K562 (cell line): ENCODE results near the gene KLK15. TPM values are rescaled to one million over a fixed set of nuclear protein-coding genes. Genes with fewer than 3 reads are reported as not detected.
A peak's percentile ranks its signal among the peaks of the same experiment; 100 is the strongest.

Source experiments
- ATAC-seq: fragments of 200-7000 bp; cut with Tn5 transposase; 3 replicates; pipeline ENCODE4 v1.9.1; 2020; ENCODE audit warnings: moderate library complexity
- BruUV-seq: library from RNA; stranded (reverse); fragments of 400-500 nt; replicated peaks from 2 replicates; lab custom pipeline; 2021; lab: Mats Ljungman, UMichigan
- CTCF ChIA-PET: fragments of 300-600 bp; formaldehyde crosslinking; extraction: SDS; loops from one replicate; lab custom pipeline; 2021; ENCODE audit warnings: low intra/inter-chr PET ratio; lab: Yijun Ruan, JAX
- POLR2A ChIA-PET: fragments of 300-600, 350-650 bp; sonication (Branson Sonifier 250); formaldehyde crosslinking; extraction: SDS; loops from one replicate; lab custom pipeline; 2021; ENCODE audit warnings: antibody characterized with exemption, inconsistent platforms; lab: Yijun Ruan, JAX
- DNase-seq, 4 experiments: peaks; one replicate each; pipeline versions ENCODE4 v3.0.0 to v3.0.0-alpha.2; 2011 to 2018; ENCODE audit warnings: low spot score in 3 of 4, mixed read lengths in 3 of 4; ENCODE audit errors: extremely low read depth in 1 of 4
- FAIRE-seq: peaks from 2 replicates; lab custom pipeline; 2011; peaks lifted over from hg19 to GRCh38; lab: Jason Lieb, UNC
- H2AFZ ChIP-seq: 2 replicates; pipeline ENCODE4 v1.6.0; 2011; ENCODE audit warnings: low read depth, low read length, control low read depth, inconsistent platforms
- H3K27ac ChIP-seq: fragments of 200-600 bp; 3 replicates; pipeline ENCODE4 v1.8.0; 2011; ENCODE audit warnings: low read depth, mild to moderate bottlenecking, control low read depth, inconsistent platforms, low read length, moderate library complexity, mixed read lengths; ENCODE audit errors: extremely low read depth
- H3K27me3 ChIP-seq, 2 experiments: fragments of 300-600 bp in 1 of 2; 2 replicates in 1 of 2; 3 replicates in 1 of 2; pipeline versions ENCODE4 v1.6.0 to v1.8.0; 2011; ENCODE audit warnings: inconsistent platforms in 2 of 2, low read length in 2 of 2, mild to moderate bottlenecking in 1 of 2, mixed read lengths in 1 of 2, moderate library complexity in 1 of 2; ENCODE audit not compliant: control insufficient read depth in 2 of 2, insufficient read depth in 2 of 2
- H3K36me3 ChIP-seq: fragments of 300-600 bp; 3 replicates; pipeline ENCODE4 v1.8.0; 2011; ENCODE audit warnings: mild to moderate bottlenecking, low read length, inconsistent platforms; ENCODE audit not compliant: control insufficient read depth, insufficient read depth
- H3K4me1 ChIP-seq, 2 experiments: fragments of 200-600 bp in 1 of 2; replicated peaks in 1 of 2; 2 replicates in 1 of 2; 3 replicates in 1 of 2; pipeline versions ENCODE4 v1.5.1 to v1.8.0; 2011; ENCODE audit warnings: inconsistent platforms in 2 of 2, low read length in 2 of 2, mild to moderate bottlenecking in 1 of 2, mixed read lengths in 1 of 2, moderate library complexity in 1 of 2; ENCODE audit not compliant: control insufficient read depth in 2 of 2, insufficient read depth in 2 of 2
- H3K4me2 ChIP-seq: 2 replicates; pipeline ENCODE4 v1.6.1; 2011; ENCODE audit warnings: low read length, control low read depth, inconsistent platforms, mixed read lengths; ENCODE audit not compliant: insufficient read depth
- H3K4me3 ChIP-seq: fragments of 200-600 bp; sonication (generic), shearing (Covaris generic); 2 replicates; pipeline ENCODE4 v1.5.1; 2016; ENCODE audit warnings: control low read depth, inconsistent platforms
- H3K79me2 ChIP-seq: fragments of 200-600 bp; 3 replicates; pipeline ENCODE4 v1.8.0; 2011; ENCODE audit warnings: low read length, inconsistent platforms; ENCODE audit not compliant: control insufficient read depth, insufficient read depth
- H3K9ac ChIP-seq, 2 experiments: 2 replicates each; pipeline versions ENCODE4 v1.6.0 to v1.6.1; 2011; ENCODE audit warnings: low read depth in 2 of 2, low read length in 2 of 2, control low read depth in 1 of 2, inconsistent platforms in 1 of 2, mild to moderate bottlenecking in 1 of 2, mixed read lengths in 1 of 2; ENCODE audit not compliant: insufficient read depth in 1 of 2
- H3K9me1 ChIP-seq: one replicate; pipeline ENCODE4 v1.6.0; 2011; ENCODE audit warnings: inconsistent platforms, mild to moderate bottlenecking, low read length, moderate library complexity; ENCODE audit not compliant: control insufficient read depth, insufficient read depth
- H3K9me3 ChIP-seq: replicated peaks from 2 replicates; pipeline ENCODE4 v1.5.1; 2011; ENCODE audit warnings: low read depth, low read length, inconsistent platforms; ENCODE audit not compliant: control insufficient read depth, insufficient read depth
- H4K20me1 ChIP-seq: replicated peaks from 2 replicates; pipeline ENCODE4 v1.6.1; 2011; ENCODE audit warnings: low read length, inconsistent platforms, mixed read lengths; ENCODE audit not compliant: control insufficient read depth, insufficient read depth
- C11orf30 ChIP-seq: fragments of 450-650 bp; IDR thresholded peaks from 2 replicates; pipeline ENCODE4 v1.6.1; 2016; ENCODE audit warnings: low read depth, mild to moderate bottlenecking
- E2F4 ChIP-seq: sonication (generic); formaldehyde crosslinking; IDR thresholded peaks from 2 replicates; pipeline ENCODE4 v1.8.0; 2022; ENCODE audit warnings: mild to moderate bottlenecking, low read depth, missing genetic modification reagents
- ESRRA ChIP-seq: fragments of 450-650 bp; IDR thresholded peaks from 2 replicates; pipeline ENCODE4 v1.6.1; 2014; ENCODE audit warnings: low read depth, mild to moderate bottlenecking, moderate library complexity, borderline replicate concordance
- HNRNPLL ChIP-seq: fragments of 200-400 bp; formaldehyde crosslinking; IDR thresholded peaks from 2 replicates; pipeline ENCODE4 v1.6.1; 2017; ENCODE audit warnings: low read length, low read depth, mild to moderate bottlenecking; ENCODE audit not compliant: poor library complexity, severe bottlenecking
- ILK ChIP-seq: fragments of 450-650 bp; IDR thresholded peaks from 2 replicates; pipeline ENCODE4 v1.6.1; 2016; ENCODE audit warnings: missing genetic modification characterization, low read depth, mild to moderate bottlenecking, missing compliant biosample characterization, moderate library complexity, borderline replicate concordance
- NR4A1 ChIP-seq, 2 experiments: fragments of 250-450 bp in 1 of 2; fragments of 450-650 bp in 1 of 2; sonication (Bioruptor Pico) in 1 of 2; IDR thresholded peaks; 2 replicates each; pipeline versions ENCODE4 v1.4.0 to v1.6.1; 2016 to 2020; ENCODE audit warnings: mild to moderate bottlenecking in 2 of 2, missing compliant biosample characterization in 1 of 2, missing genetic modification characterization in 1 of 2, moderate library complexity in 1 of 2
- SOX6 ChIP-seq: fragments of 450-650 bp; IDR thresholded peaks from 2 replicates; pipeline ENCODE4 v1.6.1; 2014; ENCODE audit warnings: mild to moderate bottlenecking
- SRSF3 ChIP-seq: fragments of 200-400 bp; formaldehyde crosslinking; IDR thresholded peaks from 2 replicates; pipeline ENCODE4 v1.6.1; 2016; ENCODE audit warnings: mild to moderate bottlenecking, low read length, moderate library complexity; ENCODE audit not compliant: insufficient read depth
- ZBTB11 ChIP-seq, 3 experiments: fragments of 200-800 bp in 1 of 3; fragments of 250-450 bp in 1 of 3; fragments of 450-650 bp in 1 of 3; sonication (Bioruptor Pico) in 1 of 3; sonication (Bioruptor generic) in 1 of 3; formaldehyde crosslinking in 1 of 3; IDR thresholded peaks; 2 replicates each; pipeline versions ENCODE4 v1.6.1 to v1.8.0; 2016 to 2022; ENCODE audit warnings: mild to moderate bottlenecking in 2 of 3, missing genetic modification characterization in 2 of 3, missing compliant biosample characterization in 1 of 3, moderate library complexity in 1 of 3
- ZKSCAN8 ChIP-seq: fragments of 200-800 bp; sonication (Bioruptor generic); IDR thresholded peaks from 2 replicates; pipeline ENCODE4 v1.6.1; 2016; ENCODE audit warnings: missing genetic modification characterization, missing compliant biosample characterization
- ZNF121 ChIP-seq: sonication (generic); formaldehyde crosslinking; conservative IDR thresholded peaks from 2 replicates; pipeline ENCODE4 v1.8.0; 2022; ENCODE audit warnings: missing genetic modification reagents
- ZNF282 ChIP-seq: sonication (generic); formaldehyde crosslinking; IDR thresholded peaks from 2 replicates; pipeline ENCODE4 v1.8.1; 2023; ENCODE audit warnings: missing genetic modification reagents
- WGBS: fragments of 100-300 bp; shearing (Covaris generic); methylation state at CpG from one replicate; pipeline ENCODE4 v1.1.6; 2016; ENCODE audit warnings: low coverage, mixed read lengths; ENCODE audit not compliant: insufficient coverage; ENCODE audit errors: missing lambda C conversion rate; 5-methylcytosine and 5-hydroxymethylcytosine counted together
- in situ Hi-C: fragments of 300-500 bp; cut with MboI; formaldehyde crosslinking; loops from 4 replicates; pipeline ENCODE4 v1.15.0; 2018; ENCODE audit warnings: inconsistent platforms, mixed read lengths
- intact Hi-C: fragments of 100-400 bp; cut with micrococcal nuclease; formaldehyde crosslinking; loops from 2 replicates; pipeline ENCODE4 v1.14.2; 2022
- polyA plus RNA-seq, 8 experiments: library from polyadenylated mRNA; depleted of rRNA in 4 of 8; stranded (reverse) in 5 of 8; unstranded in 3 of 8; fragments of >200 nt; fragmentation: Nextera tagmentation in 2 of 8; fragmentation: Illumina TruSeq in 1 of 8; extraction: Ambion mirVana in 2 of 8; extraction: Trizol in 1 of 8; gene quantifications; 2 replicates each; pipeline versions ENCODE4 v1.2.1 to v1.2.3, GENCODE V29; 2011 to 2014; ENCODE audit warnings: inconsistent platforms in 1 of 8, missing spikeins in 1 of 8
- total RNA-seq, 7 experiments: library from RNA; depleted of rRNA in 6 of 7; stranded (reverse); fragments of >200 nt in 6 of 7; fragmentation: Illumina TruSeq in 2 of 7; extraction: Trizol in 2 of 7; gene quantifications; 2 replicates each; pipeline versions ENCODE4 v1.2.1 to v1.2.3, GENCODE V29; 2011 to 2021; ENCODE audit warnings: low replicate concordance in 1 of 7
- TF ChIP-seq, protein P1 (sequence below): fragments of 250-450 bp; sonication (Bioruptor Pico); IDR thresholded peaks from 2 replicates; pipeline ENCODE4 v1.8.0; 2022; ENCODE audit warnings: moderate library complexity, mild to moderate bottlenecking, inconsistent platforms
- TF ChIP-seq, protein P2 (sequence below): sonication (generic); formaldehyde crosslinking; IDR thresholded peaks from 2 replicates; pipeline ENCODE4 v1.8.0; 2022; ENCODE audit warnings: missing genetic modification reagents, mild to moderate bottlenecking, moderate library complexity, borderline replicate concordance

The KLK15 gene
- total and polyA plus RNA-seq, 9 of the 15 experiments (the other 6 are each of a cell fraction or from before 2014, with no cell fraction given): not detected

- Histone ChIP-seq H3K27me3 (peaks cover 0 to 20% of the 10 kb centered on the region in 2 experiments; a peak in 3 of 5 replicates), H3K9me3 (no peaks in the 10 kb centered on the region), H3K36me3 (no peaks in the 10 kb centered on the region), H3K79me2 (no peaks in the 10 kb centered on the region), H2AFZ (no peak overlapping the region), H3K4me1 (peaks cover 9 to 14% of the 10 kb centered on the region in 2 experiments; a peak in 4 of 5 replicates), H3K4me3 (no peak overlapping the region), H3K9ac (peak overlapping the region in 1 of 2 experiments; percentile 28; a peak in 1 of 4 replicates), H3K27ac (no peak overlapping the region), H3K9me1 (no peaks in the 10 kb centered on the region), H3K4me2 (no peak overlapping the region), H4K20me1 (no peaks in the 10 kb centered on the region; the same call in 1 of the 2 replicates)
- FAIRE-seq (no peak), DNase-seq (no peak), ATAC-seq (no peak)
- intact Hi-C loops: no loop called here
- BruUV-seq: no TSS peak
- CTCF ChIA-PET: no interaction called here
- in situ Hi-C loops: no loop called here
- WGBS: 40% methylated on average over 15 of the region's 17 CpGs
- POLR2A ChIA-PET: interaction anchor here (1.0 to 2.2 kb wide), 2 partner anchors 9 to 26 kb away, joined by 3 to 13 read pairs; no protein-coding TSS in a partner anchor
- TF ChIP-seq SOX6: no peak
- TF ChIP-seq, protein P1, sequence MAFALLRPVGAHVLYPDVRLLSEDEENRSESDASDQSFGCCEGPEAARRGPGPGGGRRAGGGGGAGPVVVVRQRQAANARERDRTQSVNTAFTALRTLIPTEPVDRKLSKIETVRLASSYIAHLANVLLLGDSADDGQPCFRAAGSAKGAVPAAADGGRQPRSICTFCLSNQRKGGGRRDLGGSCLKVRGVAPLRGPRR (CRISPR knock-in tag): no peak
- no peak for TF ChIP-seq ZNF121 (CRISPR knock-in tag)
- TF ChIP-seq NR4A1 (CRISPR knock-in tag; IDR thresholded peaks at IDR 0.05): no peak
- no peak for TF ChIP-seq NR4A1 (tag; IDR thresholded peaks at IDR 0.05)
- TF ChIP-seq HNRNPLL: no peak
- TF ChIP-seq SRSF3: no peak
- TF ChIP-seq ILK (tag): no peak
- TF ChIP-seq C11orf30: no peak
- TF ChIP-seq ZKSCAN8 (CRISPR knock-in tag): no peak
- TF ChIP-seq ZBTB11 (CRISPR knock-in tag; IDR thresholded peaks at IDR 0.05): no peak
- peak; percentile 62; the same call in 1 of the 2 replicates for TF ChIP-seq ESRRA
- TF ChIP-seq ZNF282 (CRISPR knock-in tag): no peak
- TF ChIP-seq, protein P2, sequence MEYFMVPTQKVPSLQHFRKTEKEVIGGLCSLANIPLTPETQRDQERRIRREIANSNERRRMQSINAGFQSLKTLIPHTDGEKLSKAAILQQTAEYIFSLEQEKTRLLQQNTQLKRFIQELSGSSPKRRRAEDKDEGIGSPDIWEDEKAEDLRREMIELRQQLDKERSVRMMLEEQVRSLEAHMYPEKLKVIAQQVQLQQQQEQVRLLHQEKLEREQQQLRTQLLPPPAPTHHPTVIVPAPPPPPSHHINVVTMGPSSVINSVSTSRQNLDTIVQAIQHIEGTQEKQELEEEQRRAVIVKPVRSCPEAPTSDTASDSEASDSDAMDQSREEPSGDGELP (CRISPR knock-in tag): 0 out of 2 replicates have a peak, but pooled peaks have one; percentile 6
- TF ChIP-seq E2F4 (CRISPR knock-in tag): no peak
Measured at GRCh38 chr19:50830266-50831025, 2.9 kb downstream of the KLK15 start.
